Measurements from ENCODE around the gene RBM8A.

DNA sequence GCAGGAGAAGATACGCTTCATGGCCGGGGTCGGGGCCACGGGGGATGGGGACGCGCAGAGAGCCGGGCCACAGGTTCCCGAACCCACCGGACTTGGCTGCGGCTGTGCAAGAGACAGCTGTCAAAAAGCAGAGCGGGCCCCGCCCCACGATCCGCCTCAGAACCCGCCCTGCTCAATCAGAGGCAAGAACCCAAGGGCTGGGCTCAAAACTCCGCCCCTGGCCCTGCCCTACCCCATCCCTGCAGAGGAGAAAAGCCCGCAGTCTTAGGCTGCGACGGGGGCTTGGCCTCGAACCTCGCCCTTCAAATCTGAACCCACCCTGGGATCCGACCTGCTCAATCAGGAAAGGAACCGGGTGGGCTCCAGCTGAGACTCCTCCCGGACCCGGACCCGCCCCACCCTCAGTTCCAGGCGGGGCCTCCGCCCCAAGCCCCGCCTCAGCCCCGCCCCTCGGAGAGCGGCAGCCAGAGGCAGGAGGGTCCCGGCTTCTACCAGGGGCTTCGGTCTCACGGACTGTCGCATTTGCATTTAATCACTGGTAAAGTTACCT is 41.5 kb downstream of the RBM8A start, which contains the start of gene ANKRD35:
- TF ChIP-seq, protein P1, sequence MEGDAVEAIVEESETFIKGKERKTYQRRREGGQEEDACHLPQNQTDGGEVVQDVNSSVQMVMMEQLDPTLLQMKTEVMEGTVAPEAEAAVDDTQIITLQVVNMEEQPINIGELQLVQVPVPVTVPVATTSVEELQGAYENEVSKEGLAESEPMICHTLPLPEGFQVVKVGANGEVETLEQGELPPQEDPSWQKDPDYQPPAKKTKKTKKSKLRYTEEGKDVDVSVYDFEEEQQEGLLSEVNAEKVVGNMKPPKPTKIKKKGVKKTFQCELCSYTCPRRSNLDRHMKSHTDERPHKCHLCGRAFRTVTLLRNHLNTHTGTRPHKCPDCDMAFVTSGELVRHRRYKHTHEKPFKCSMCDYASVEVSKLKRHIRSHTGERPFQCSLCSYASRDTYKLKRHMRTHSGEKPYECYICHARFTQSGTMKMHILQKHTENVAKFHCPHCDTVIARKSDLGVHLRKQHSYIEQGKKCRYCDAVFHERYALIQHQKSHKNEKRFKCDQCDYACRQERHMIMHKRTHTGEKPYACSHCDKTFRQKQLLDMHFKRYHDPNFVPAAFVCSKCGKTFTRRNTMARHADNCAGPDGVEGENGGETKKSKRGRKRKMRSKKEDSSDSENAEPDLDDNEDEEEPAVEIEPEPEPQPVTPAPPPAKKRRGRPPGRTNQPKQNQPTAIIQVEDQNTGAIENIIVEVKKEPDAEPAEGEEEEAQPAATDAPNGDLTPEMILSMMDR (IDR thresholded peaks at IDR 0.05; ENCODE audit: low read depth, low read length, poor library complexity, severe bottlenecking): no peak
- no peak for TF ChIP-seq EZH2phosphoT487 (IDR thresholded peaks at IDR 0.05; ENCODE audit: borderline replicate concordance, low read length)
